HepG2 (cell line): ENCODE results near the gene CACNA1I. TPM values are rescaled to one million over a fixed set of nuclear protein-coding genes. Genes with fewer than 3 reads are reported as not detected.

Source experiments
- ATAC-seq: fragments of 200-7000 bp; cut with Tn5 transposase; 3 replicates; pipeline ENCODE4 v1.9.1; 2020; ENCODE audit warnings: mild to moderate bottlenecking, moderate library complexity
- BruUV-seq: library from RNA; stranded (reverse); fragments of 400-500 nt; replicated peaks from 2 replicates; lab custom pipeline; 2021; lab: Mats Ljungman, UMichigan
- CTCF ChIA-PET: fragments of 300-600 bp; formaldehyde crosslinking; extraction: SDS; loops from one replicate; lab custom pipeline; 2021; ENCODE audit warnings: low total read pairs, inconsistent platforms, low intra/inter-chr PET ratio; lab: Yijun Ruan, JAX
- POLR2A ChIA-PET: fragments of 350-600 bp; sonication (Branson Sonifier 250); formaldehyde crosslinking; loops from one replicate; lab custom pipeline; 2020; ENCODE audit warnings: antibody characterized with exemption, inconsistent platforms; lab: Yijun Ruan, JAX
- DNase-seq: peaks from one replicate; pipeline ENCODE4 v3.0.0-alpha.2; 2015; ENCODE audit warnings: low spot score
- FAIRE-seq: peaks from 3 replicates; lab custom pipeline; 2011; peaks lifted over from hg19 to GRCh38; lab: Jason Lieb, UNC
- H2AFZ ChIP-seq: one replicate; pipeline ENCODE4 v1.6.1; 2011; ENCODE audit warnings: low read length, inconsistent platforms
- H3K27ac ChIP-seq: fragments of 300-600 bp; 3 replicates; pipeline ENCODE4 v1.8.0; 2011; ENCODE audit warnings: mixed run types, mild to moderate bottlenecking, mixed read lengths, low read length, inconsistent platforms; ENCODE audit not compliant: insufficient read depth; ENCODE audit errors: extremely low read length
- H3K27me3 ChIP-seq, 2 experiments: fragments of 200-600 bp in 1 of 2; 2 replicates in 1 of 2; 3 replicates in 1 of 2; pipeline versions ENCODE4 v1.6.0 to v1.8.0; 2011; ENCODE audit warnings: low read length in 2 of 2, mild to moderate bottlenecking in 2 of 2, moderate library complexity in 2 of 2, inconsistent platforms in 1 of 2; ENCODE audit not compliant: insufficient read depth in 2 of 2, control insufficient read depth in 1 of 2
- H3K36me3 ChIP-seq, 2 experiments: fragments of 200-600 bp in 1 of 2; replicated peaks in 1 of 2; 2 replicates in 1 of 2; 3 replicates in 1 of 2; pipeline versions ENCODE4 v1.5.1 to v1.8.0; 2011; ENCODE audit warnings: low read length in 2 of 2, inconsistent platforms in 1 of 2; ENCODE audit not compliant: insufficient read depth in 2 of 2, control insufficient read depth in 1 of 2
- H3K4me1 ChIP-seq: 2 replicates; pipeline ENCODE4 v1.5.1; 2012; ENCODE audit warnings: low read length, inconsistent platforms; ENCODE audit not compliant: insufficient read depth
- H3K4me2 ChIP-seq: 2 replicates; pipeline ENCODE4 v1.6.0; 2011; ENCODE audit warnings: low read depth, low read length, inconsistent platforms
- H3K4me3 ChIP-seq, 3 experiments: fragments of 200-600 bp in 1 of 3; sonication (generic), shearing (Covaris generic) in 1 of 3; replicated peaks in 1 of 3; 2 replicates each; pipeline ENCODE4 v1.5.1; 2011 to 2016; ENCODE audit warnings: low read length in 3 of 3, inconsistent platforms in 2 of 3, low read depth in 2 of 3, mild to moderate bottlenecking in 2 of 3, control low read depth in 1 of 3, mixed read lengths in 1 of 3; ENCODE audit not compliant: insufficient read depth in 1 of 3
- H3K79me2 ChIP-seq: one replicate; pipeline ENCODE4 v1.6.1; 2011; ENCODE audit warnings: low read length, inconsistent platforms; ENCODE audit not compliant: insufficient read depth
- H3K9ac ChIP-seq: 2 replicates; pipeline ENCODE4 v1.6.0; 2011; ENCODE audit warnings: mild to moderate bottlenecking, low read depth, low read length, inconsistent platforms; ENCODE audit not compliant: insufficient read depth
- H3K9me3 ChIP-seq: 2 replicates; pipeline ENCODE4 v1.5.1; 2012; ENCODE audit warnings: mild to moderate bottlenecking, low read length
- H4K20me1 ChIP-seq: 2 replicates; pipeline ENCODE4 v1.6.0; 2011; ENCODE audit warnings: inconsistent platforms, mild to moderate bottlenecking, low read length, moderate library complexity; ENCODE audit not compliant: insufficient read depth
- ATAD3A ChIP-seq: sonication (generic); formaldehyde crosslinking; IDR thresholded peaks from 2 replicates; pipeline ENCODE4 v1.4.0; 2020; ENCODE audit warnings: missing genetic modification reagents
- FOXA3 ChIP-seq: IDR thresholded peaks from 2 replicates; pipeline ENCODE4 v1.6.1; 2016; ENCODE audit warnings: missing genetic modification reagents, missing compliant biosample characterization
- HMG20B ChIP-seq: conservative IDR thresholded peaks from 2 replicates; pipeline ENCODE4 v1.6.1; 2016; ENCODE audit warnings: missing genetic modification reagents, missing compliant biosample characterization
- MEIS2 ChIP-seq: sonication (generic); formaldehyde crosslinking; IDR thresholded peaks from 2 replicates; pipeline ENCODE4 v1.9.0; 2021; ENCODE audit warnings: mild to moderate bottlenecking, missing genetic modification reagents
- MNT ChIP-seq: fragments of 450-650 bp; IDR thresholded peaks from 2 replicates; pipeline ENCODE4 v1.6.1; 2016
- NFIB ChIP-seq: sonication (generic); formaldehyde crosslinking; IDR thresholded peaks from 2 replicates; pipeline ENCODE4 v1.9.0; 2021; ENCODE audit warnings: missing genetic modification reagents, mild to moderate bottlenecking, borderline replicate concordance
- PITX1 ChIP-seq: sonication (generic); formaldehyde crosslinking; IDR thresholded peaks from 2 replicates; pipeline ENCODE4 v1.5.1; 2020; ENCODE audit warnings: mild to moderate bottlenecking, missing genetic modification reagents
- ZNF572 ChIP-seq: sonication (generic); formaldehyde crosslinking; IDR thresholded peaks from 2 replicates; pipeline ENCODE4 v1.5.1; 2020; ENCODE audit warnings: mild to moderate bottlenecking, missing genetic modification reagents
- ZNF629 ChIP-seq: sonication (generic); formaldehyde crosslinking; conservative IDR thresholded peaks from 2 replicates; pipeline ENCODE4 v1.5.0; 2020; ENCODE audit warnings: missing genetic modification reagents
- ZSCAN22 ChIP-seq: sonication (generic); formaldehyde crosslinking; IDR thresholded peaks from 2 replicates; pipeline ENCODE4 v1.4.0; 2020; ENCODE audit warnings: mild to moderate bottlenecking, missing genetic modification reagents
- WGBS: methylation state at CpG from one replicate; pipeline ENCODE4 v1.1.6; 2017; ENCODE audit warnings: low lambda C conversion rate; 5-methylcytosine and 5-hydroxymethylcytosine counted together
- in situ Hi-C: cut with HindIII; loops from 2 replicates; pipeline ENCODE4 v1.10.0; 2017; ENCODE audit warnings: low pct_unique_long_range_greater_than_20kb; ENCODE audit not compliant: extremely low pct_ligation_motif_present
- intact Hi-C: fragments of 100-400 bp; cut with micrococcal nuclease; formaldehyde crosslinking; loops from one replicate; pipeline ENCODE4 v1.10.0; 2022; ENCODE audit not compliant: unreplicated experiment
- polyA plus RNA-seq, 8 experiments: library from polyadenylated mRNA; depleted of rRNA in 3 of 8; stranded (reverse) in 7 of 8; unstranded in 1 of 8; fragments of >200 nt; fragmentation: Illumina TruSeq in 4 of 8; extraction: Trizol in 4 of 8; gene quantifications; 2 replicates each; pipeline versions ENCODE4 v1.2.1 to v1.2.3, GENCODE V29; 2011 to 2016; ENCODE audit warnings: low read depth in 4 of 8, missing spikeins in 1 of 8, mixed read lengths in 1 of 8; ENCODE audit not compliant: insufficient read depth in 1 of 8
- total RNA-seq, 5 experiments: library from RNA; depleted of rRNA; stranded (reverse); fragments of >200 nt; fragmentation: Illumina TruSeq; extraction: Trizol; gene quantifications; 2 replicates each; pipeline ENCODE4 v1.2.3, GENCODE V29; 2016; ENCODE audit warnings: low read depth in 1 of 5

The CACNA1I gene
- total and polyA plus RNA-seq, 2 of the 13 experiments (the other 11 are each of a cell fraction or from before 2014, with no cell fraction given), result not detected

DNA sequence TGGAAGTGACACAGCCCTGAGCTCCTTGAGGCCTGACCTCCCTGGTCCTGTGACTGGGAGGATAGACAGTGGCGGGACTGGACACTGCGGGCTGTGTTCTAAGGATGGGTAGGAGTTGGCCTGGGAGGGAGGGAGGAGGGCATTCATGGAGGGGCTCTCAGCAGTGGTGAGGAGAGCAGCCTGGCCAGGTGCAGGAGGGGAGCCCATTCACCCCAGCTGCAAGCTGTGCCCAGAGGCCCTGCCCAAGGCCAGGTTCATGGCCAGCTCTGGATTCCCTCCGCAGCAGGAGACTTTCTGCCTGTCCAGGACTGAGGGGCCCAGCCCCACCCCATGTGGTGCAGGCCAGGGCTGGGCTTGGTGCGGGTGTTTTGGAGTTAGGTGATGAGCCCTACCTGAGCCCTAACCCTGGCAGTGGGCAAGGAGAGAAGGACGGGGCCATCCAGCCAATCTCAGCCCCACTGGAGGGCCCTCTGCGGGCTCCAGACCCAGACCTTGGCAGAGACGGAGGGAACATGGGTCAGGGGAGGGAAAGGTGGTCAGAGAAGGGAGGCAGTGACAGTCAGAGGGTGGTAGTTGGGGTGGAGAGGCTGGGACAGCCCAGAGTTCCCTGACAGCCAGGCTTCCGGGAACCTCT, 26.8 kb downstream of the CACNA1I start:
- H3K9me3 ChIP-seq, result no peaks in the 10 kb centered on the region
- ChIA-PET POLR2A (no interaction called here), CTCF (no interaction called here)
- BruUV-seq, result no TSS peak
- no peak overlapping the region for H3K27ac ChIP-seq
- no peak overlapping the region for H3K9ac ChIP-seq
- H4K20me1 ChIP-seq, result no peaks in the 10 kb centered on the region
- no peak overlapping the region for H3K4me3 ChIP-seq
- no peaks in the 10 kb centered on the region for H3K4me1 ChIP-seq
- peaks cover 4 to 45% of the 10 kb centered on the region in 2 experiments; a peak in 4 of 5 replicates for H3K27me3 ChIP-seq
- in situ Hi-C loops (no loop called here), intact Hi-C loops (no loop called here)
- no peaks in the 10 kb centered on the region for H3K36me3 ChIP-seq
- no peak overlapping the region for H2AFZ ChIP-seq
- no peak for TF ChIP-seq ATAD3A
- TF ChIP-seq PITX1 (CRISPR knock-in tag), result no peak
- 0 out of 2 replicates have a peak, but pooled peaks have one; percentile 59 for TF ChIP-seq ZSCAN22 (CRISPR knock-in tag)
- no peak for TF ChIP-seq MEIS2
- TF ChIP-seq HMG20B (CRISPR knock-in tag), result no peak
- no peak for TF ChIP-seq ZNF572 (CRISPR knock-in tag)
- no peak for TF ChIP-seq FOXA3 (CRISPR knock-in tag)
- H3K79me2 ChIP-seq, result no peaks in the 10 kb centered on the region
- H3K4me2 ChIP-seq, result no peak overlapping the region
- peak; percentile 19; the same call in 2 of the 3 replicates for ATAC-seq
- DNase-seq, result no peak
- FAIRE-seq, result no peak
- WGBS, result 0% methylated on average over 4 of the region's 8 CpGs

DNA sequence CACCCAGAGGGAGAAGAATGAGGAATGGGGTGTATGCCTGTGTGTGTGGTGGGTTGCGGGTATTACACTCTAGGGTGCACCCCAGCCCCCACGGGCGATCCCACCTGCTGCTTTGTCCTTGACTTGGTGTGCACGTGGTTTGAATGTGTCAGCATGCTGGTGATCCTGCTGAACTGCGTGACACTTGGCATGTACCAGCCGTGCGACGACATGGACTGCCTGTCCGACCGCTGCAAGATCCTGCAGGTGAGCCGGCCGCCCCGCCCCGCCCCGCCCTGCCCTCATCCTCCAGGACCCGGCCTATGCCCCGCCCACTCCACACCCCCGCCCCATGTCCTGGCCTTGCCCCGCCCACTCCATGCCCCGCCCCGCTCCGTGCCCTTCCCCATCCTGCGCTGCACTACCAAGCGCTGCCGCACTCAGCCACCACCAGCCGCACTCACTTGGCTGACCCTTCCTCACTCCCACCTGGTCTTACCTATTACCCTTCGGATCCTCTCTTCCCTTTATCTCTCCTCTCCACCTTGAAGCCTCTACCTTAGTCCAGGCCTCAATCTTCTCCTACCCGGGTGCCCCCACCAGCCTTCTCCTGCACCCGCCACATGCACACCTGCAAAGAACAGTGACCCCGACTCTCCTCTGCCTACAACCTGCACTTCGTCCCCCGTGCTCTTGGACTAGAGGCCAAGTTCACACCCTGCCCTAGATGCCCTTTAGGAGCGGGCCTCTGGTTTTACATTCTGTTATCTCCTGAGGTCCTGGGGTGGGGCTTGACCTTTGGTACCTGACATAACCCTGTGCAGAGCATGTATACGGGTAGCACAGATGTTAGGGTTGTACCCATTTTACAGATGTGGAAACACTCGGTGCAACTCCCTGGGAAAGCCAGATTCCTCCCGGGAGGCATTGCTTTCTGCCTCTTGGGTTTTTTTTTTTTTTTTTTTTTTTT, 27.7 kb downstream of the CACNA1I start:
- H3K9ac ChIP-seq, result no peak overlapping the region
- ATAC-seq (peak; percentile 31; the same call in 1 of the 3 replicates), FAIRE-seq (no peak), DNase-seq (no peak)
- no peak overlapping the region for H3K4me3 ChIP-seq
- in situ Hi-C loops (no loop called here), intact Hi-C loops (no loop called here)
- BruUV-seq, result no TSS peak
- TF ChIP-seq NFIB (CRISPR knock-in tag), result no peak
- TF ChIP-seq ZNF629 (CRISPR knock-in tag), result peak; percentile 72
- TF ChIP-seq MNT, result peak; percentile 69
- H3K36me3 ChIP-seq, result no peaks in the 10 kb centered on the region
- H3K27me3 ChIP-seq, result peaks cover 4 to 35% of the 10 kb centered on the region in 2 experiments; a peak in 4 of 5 replicates
- no peak overlapping the region for H2AFZ ChIP-seq
- POLR2A ChIA-PET, result no interaction called here
- no peak overlapping the region for H3K27ac ChIP-seq
- H3K4me2 ChIP-seq, result no peak overlapping the region
- H3K79me2 ChIP-seq, result no peaks in the 10 kb centered on the region
- H3K4me1 ChIP-seq, result no peaks in the 10 kb centered on the region
- H4K20me1 ChIP-seq, result no peaks in the 10 kb centered on the region
- 32% methylated on average over 20 of the region's 36 CpGs for WGBS
- no peaks in the 10 kb centered on the region for H3K9me3 ChIP-seq
- CTCF ChIA-PET, result no interaction called here
